GM12872 (cell line): Measurements from ENCODE around the gene PPCDC.

Experiments used
- TF ChIP-seq, protein P1 (sequence below): IDR thresholded peaks from 3 replicates; pipeline ENCODE4 v1.5.1; 2011; ENCODE audit warnings: low read depth, mild to moderate bottlenecking, low read length, moderate library complexity; ENCODE audit not compliant: insufficient read depth

PPCDC gene

DNA sequence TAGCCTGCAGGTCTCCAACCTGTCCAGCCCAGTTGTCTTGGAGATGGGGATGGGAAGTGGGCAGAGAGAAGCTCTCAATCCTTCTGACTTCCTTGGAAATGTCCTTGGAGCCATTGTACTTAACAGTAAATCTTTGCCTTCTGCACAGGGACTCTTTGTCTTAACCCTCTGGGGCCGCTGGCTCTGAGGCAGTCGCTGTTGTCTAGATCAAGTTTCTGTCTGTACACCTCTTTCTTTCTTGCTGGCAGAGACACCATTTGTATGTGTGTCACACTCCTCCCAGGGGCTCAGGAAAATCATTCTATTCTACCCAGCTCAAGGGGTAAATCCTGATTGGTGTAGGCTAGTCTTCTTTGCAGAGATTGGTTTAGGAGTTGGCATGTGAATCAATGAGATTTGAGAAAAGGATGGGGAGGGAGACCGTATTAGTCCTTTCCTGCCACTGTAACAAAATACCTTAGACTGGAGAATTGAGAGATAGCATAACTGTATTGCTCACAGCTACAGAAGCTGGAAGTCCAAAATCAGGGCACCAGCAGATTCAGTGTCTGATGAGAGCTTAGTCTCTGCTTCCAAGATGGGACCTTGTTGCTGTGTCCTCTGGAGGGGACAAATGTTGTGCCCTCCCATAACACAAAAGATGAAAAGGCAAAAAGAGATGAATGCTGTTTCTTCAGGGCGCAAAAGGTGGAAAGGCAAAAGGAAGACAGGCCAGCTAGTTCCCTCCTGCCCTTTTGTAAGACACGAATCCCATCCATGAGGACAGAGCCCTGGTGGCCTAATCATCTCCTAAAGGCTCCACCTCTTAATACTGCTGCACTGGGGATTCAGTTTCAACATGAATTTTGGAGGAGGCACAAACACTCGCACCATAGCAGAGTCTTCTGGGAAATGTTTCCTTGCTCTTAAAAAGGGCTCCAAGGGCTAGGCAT, 66.3 kb downstream of the PPCDC start:
- TF ChIP-seq, protein P1, sequence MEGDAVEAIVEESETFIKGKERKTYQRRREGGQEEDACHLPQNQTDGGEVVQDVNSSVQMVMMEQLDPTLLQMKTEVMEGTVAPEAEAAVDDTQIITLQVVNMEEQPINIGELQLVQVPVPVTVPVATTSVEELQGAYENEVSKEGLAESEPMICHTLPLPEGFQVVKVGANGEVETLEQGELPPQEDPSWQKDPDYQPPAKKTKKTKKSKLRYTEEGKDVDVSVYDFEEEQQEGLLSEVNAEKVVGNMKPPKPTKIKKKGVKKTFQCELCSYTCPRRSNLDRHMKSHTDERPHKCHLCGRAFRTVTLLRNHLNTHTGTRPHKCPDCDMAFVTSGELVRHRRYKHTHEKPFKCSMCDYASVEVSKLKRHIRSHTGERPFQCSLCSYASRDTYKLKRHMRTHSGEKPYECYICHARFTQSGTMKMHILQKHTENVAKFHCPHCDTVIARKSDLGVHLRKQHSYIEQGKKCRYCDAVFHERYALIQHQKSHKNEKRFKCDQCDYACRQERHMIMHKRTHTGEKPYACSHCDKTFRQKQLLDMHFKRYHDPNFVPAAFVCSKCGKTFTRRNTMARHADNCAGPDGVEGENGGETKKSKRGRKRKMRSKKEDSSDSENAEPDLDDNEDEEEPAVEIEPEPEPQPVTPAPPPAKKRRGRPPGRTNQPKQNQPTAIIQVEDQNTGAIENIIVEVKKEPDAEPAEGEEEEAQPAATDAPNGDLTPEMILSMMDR, result no peak

DNA sequence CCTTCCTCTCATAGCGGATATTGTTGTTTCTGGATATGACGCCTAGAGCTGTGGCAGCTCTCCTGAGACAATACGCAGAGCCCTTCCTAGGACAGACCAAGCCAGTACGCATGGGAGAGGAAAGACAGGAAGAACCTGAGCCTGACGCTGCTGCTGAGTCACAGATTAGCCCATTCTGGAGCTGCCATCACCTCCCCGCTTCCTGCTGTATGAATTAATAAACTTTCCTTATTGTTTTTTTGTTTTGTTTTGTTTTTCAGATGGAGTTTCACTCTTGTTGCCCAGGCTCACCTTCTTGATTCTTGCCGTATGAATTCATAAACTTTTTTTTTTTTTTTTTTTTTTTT, 67.0 kb downstream of the PPCDC start:
- TF ChIP-seq, protein P1, result no peak

DNA sequence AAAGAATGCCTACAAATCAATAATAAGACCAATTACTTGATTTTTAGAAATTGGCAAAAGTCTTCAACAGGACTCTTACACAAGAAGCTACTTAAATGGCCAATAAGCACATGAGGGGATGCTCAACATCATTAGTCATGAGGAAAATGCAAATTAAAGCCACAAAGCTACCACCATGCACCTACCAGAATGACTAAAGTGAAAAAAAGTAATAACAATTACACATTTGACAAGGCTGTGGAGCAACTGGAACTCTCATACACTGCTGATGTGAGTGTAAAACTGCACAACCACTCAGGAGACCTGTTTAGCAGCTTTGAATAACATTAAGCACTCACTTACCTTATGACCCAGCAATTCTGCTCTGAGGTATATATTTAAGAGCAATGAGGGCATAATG, 68.4 kb downstream of the PPCDC start:
- TF ChIP-seq, protein P1, result no peak

GRCh38 chr15:75095594-75095993, 72.2 kb downstream of the PPCDC start:
- TF ChIP-seq, protein P1, result no peak

DNA sequence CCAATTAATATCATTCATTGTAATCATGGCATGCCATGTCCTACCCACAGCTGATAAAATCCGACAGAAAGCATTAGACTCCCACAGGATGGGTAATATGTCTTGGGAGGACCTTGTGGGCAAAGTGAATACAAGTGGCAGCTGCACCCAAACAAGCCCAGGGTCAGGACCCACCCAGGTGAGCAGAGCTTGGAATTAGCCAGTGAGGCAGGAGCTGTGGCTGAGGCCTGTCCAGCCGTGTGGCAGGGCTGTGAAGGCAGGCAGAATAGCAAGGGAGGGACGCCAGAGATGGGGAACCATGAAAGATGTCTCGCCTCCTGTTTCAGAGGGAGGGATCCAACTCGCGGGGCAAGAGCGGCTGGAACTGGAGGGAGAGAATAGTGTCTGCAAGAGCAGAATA, 74.5 kb downstream of the PPCDC start:
- TF ChIP-seq, protein P1, result no peak

DNA sequence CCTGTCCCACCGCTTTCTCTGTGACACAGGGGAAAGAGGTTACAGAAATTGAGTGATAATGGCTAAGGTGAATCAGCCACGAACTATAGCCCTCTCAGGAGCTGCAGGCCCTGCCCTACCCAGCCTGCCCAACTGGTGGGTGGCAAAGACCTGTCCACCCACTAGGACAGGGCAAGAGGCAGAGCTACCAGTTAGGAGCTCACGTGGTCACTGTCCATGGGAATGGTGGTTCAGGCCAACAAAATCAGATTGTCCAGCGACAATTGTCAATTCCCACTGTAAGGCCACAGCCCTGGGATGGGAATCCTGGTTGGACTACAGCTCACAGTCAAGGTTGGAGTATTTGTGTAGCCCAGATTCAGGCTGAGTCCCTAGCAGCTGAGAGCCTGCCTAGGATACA, 75.0 kb downstream of the PPCDC start:
- TF ChIP-seq, protein P1, result no peak
